ENCODE data around the gene ZNF782. TPM values are rescaled to one million over a fixed set of nuclear protein-coding genes. Genes with fewer than 3 reads are reported as not detected.
A peak's percentile ranks its signal among the peaks of the same experiment; 100 is the strongest.

ZNF782 gene
- polyA plus RNA-seq, 1 of the 3 experiments (the other 2 are of a cell fraction), result 1.3 TPM

DNA sequence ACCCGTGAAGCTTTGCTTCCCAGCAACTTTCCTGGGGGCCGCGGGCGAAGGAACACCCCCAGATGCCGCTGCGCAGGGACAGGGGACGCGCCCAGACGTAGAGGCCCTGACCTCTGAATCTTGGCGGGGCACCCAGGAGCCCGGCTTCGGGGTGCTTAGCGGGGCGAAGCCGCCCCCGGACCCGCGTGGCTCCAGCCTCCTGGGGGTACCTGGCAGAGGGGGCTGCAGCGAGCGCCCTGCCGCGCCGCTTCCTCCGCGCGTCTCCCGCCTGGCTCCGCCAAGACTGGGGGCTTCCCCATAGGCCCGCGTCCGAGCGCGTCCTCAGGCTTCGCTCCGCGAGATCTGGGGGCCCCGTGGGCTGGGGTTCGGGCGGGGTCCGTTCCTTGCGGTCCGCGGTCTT, 23.0 kb upstream of the ZNF782 start (continued):
- TF ChIP-seq, protein P1, sequence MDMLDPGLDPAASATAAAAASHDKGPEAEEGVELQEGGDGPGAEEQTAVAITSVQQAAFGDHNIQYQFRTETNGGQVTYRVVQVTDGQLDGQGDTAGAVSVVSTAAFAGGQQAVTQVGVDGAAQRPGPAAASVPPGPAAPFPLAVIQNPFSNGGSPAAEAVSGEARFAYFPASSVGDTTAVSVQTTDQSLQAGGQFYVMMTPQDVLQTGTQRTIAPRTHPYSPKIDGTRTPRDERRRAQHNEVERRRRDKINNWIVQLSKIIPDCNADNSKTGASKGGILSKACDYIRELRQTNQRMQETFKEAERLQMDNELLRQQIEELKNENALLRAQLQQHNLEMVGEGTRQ (IDR thresholded peaks at IDR 0.05; ENCODE audit: borderline replicate concordance, low read depth, low read length), result no peak
- TF ChIP-seq GABPA (IDR thresholded peaks at IDR 0.05; ENCODE audit: low read depth), result no peak

DNA sequence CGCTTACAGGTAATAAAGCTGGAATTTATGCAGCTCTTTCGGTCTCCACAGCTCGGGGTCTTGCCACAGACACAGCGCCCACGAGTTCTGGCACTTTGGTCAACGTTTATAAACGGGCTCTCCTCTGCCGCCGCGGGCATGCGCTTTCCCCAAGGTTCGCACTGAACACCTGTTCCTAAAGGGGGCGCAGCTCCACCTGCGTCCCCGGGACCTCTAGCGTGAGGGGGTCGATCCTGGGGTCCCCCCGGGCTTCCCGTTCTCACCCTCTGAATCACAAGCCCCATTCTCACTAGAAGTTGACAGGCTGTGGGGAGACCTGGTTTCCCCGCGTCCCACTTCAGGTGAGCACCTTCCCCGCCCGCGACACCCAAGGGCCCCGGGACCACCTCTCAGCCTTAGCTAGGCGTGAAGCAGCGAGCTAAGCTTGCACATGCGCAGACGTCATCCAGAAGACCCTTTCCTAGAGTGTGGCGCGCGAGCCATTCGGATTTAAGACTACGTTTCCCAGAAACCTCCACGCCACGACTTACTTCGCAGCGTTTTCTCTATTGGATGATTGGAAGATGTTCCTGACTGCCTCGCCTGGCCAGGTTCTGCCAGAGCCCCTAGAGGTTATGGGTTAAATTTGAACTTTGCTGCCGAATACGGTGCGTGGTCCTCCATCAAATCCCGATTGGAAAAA, 21.3 kb upstream of the ZNF782 start:
- Histone ChIP-seq H3K4me1 (ENCODE audit: control insufficient read depth in 1 of 2, insufficient read depth in 2 of 2, low read depth in 1 of 2, low read length in 1 of 2) (peaks cover 0 to 4% of the 10 kb centered on the region in 2 experiments; a peak in 1 of 4 replicates), H3F3A (replicated peaks; ENCODE audit: insufficient read depth) (peaks cover 3% of the 10 kb centered on the region), H3K27me3 (ENCODE audit: insufficient read depth) (no peaks in the 10 kb centered on the region), H2AFZ (ENCODE audit: low read depth) (peak overlapping the region; percentile 78; the same call in 1 of the 2 replicates), H3K9ac (peak overlapping the region; percentile 33; the same call in 1 of the 2 replicates), H3K4me2 (peak overlapping the region; percentile 78), H3K9me2 (no peaks in the 10 kb centered on the region), H3K9me3 (no peaks in the 10 kb centered on the region), H3K27ac (ENCODE audit: low read depth in 2 of 2, low read length in 1 of 2) (peak overlapping the region in 1 of 2 experiments; percentile 22; a peak in 1 of 4 replicates), H3K79me2 (ENCODE audit: insufficient read depth) (no peaks in the 10 kb centered on the region), H3K36me3 (replicated peaks in 1 of 2; ENCODE audit: control insufficient read depth in 1 of 2, insufficient read depth in 2 of 2, low read length in 1 of 2) (no peaks in the 10 kb centered on the region), H3K4me3 (ENCODE audit: low read depth in 2 of 2, low read length in 1 of 2) (peak overlapping the region; percentile 64 to 76), H4K20me1 (ENCODE audit: insufficient read depth) (no peaks in the 10 kb centered on the region)
- WGBS (ENCODE audit: low lambda C conversion rate), result 2% methylated on average over 41 of the region's 43 CpGs
- POLR2A ChIA-PET, result interaction anchor here (1.4 kb wide), 1 partner anchor 163 kb away, joined by 3 read pairs; no protein-coding TSS in a partner anchor
- peak; percentile 88 for DNase-seq
- CTCF ChIA-PET, result interaction anchor here (0.5 to 5.3 kb wide), 12 partner anchors 8 to 518 kb away, joined by 3 to 44 read pairs (median 4); no protein-coding TSS in a partner anchor
- TF ChIP-seq, protein P1 (IDR thresholded peaks at IDR 0.05; ENCODE audit: borderline replicate concordance, low read depth, low read length), result no peak
- TF ChIP-seq RCOR1 (IDR thresholded peaks at IDR 0.05; ENCODE audit: low read length) (no peak), CHD2 (IDR thresholded peaks at IDR 0.05; ENCODE audit: low read length, partially characterized antibody) (peak; percentile 39), RAD21 (IDR thresholded peaks at IDR 0.05; ENCODE audit: low read length) (peak; percentile 24; the same call in 1 of the 2 replicates), MEF2A (IDR thresholded peaks at IDR 0.05; ENCODE audit: borderline replicate concordance, low read depth) (no peak), NRF1 (IDR thresholded peaks at IDR 0.05; ENCODE audit: low read depth, low read length) (peak; percentile 79), FOSL2 (IDR thresholded peaks at IDR 0.05; ENCODE audit: borderline replicate concordance, low read depth) (no peak), MXI1 (IDR thresholded peaks at IDR 0.05; ENCODE audit: low read depth, low read length) (peak; percentile 61; the same call in 1 of the 2 replicates), NFIC (IDR thresholded peaks at IDR 0.05; ENCODE audit: borderline replicate concordance) (no peak)
- TF ChIP-seq, protein P2, sequence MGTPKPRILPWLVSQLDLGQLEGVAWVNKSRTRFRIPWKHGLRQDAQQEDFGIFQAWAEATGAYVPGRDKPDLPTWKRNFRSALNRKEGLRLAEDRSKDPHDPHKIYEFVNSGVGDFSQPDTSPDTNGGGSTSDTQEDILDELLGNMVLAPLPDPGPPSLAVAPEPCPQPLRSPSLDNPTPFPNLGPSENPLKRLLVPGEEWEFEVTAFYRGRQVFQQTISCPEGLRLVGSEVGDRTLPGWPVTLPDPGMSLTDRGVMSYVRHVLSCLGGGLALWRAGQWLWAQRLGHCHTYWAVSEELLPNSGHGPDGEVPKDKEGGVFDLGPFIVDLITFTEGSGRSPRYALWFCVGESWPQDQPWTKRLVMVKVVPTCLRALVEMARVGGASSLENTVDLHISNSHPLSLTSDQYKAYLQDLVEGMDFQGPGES (IDR thresholded peaks at IDR 0.05; ENCODE audit: low read depth, low read length), result 0 out of 2 replicates have a peak, but pooled peaks have one; percentile 15
- TF ChIP-seq, protein P3, sequence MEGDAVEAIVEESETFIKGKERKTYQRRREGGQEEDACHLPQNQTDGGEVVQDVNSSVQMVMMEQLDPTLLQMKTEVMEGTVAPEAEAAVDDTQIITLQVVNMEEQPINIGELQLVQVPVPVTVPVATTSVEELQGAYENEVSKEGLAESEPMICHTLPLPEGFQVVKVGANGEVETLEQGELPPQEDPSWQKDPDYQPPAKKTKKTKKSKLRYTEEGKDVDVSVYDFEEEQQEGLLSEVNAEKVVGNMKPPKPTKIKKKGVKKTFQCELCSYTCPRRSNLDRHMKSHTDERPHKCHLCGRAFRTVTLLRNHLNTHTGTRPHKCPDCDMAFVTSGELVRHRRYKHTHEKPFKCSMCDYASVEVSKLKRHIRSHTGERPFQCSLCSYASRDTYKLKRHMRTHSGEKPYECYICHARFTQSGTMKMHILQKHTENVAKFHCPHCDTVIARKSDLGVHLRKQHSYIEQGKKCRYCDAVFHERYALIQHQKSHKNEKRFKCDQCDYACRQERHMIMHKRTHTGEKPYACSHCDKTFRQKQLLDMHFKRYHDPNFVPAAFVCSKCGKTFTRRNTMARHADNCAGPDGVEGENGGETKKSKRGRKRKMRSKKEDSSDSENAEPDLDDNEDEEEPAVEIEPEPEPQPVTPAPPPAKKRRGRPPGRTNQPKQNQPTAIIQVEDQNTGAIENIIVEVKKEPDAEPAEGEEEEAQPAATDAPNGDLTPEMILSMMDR (IDR thresholded peaks at IDR 0.05), result peak; percentile 35
